GM19452 (cell line): ENCODE results near the gene MYL11.
A peak's percentile ranks its signal among the peaks of the same experiment; 100 is the strongest.
"Not testable (repeated sequence)": the region's sequence is repeated elsewhere in the genome, so short reads cannot be mapped to it uniquely, and the experiment has no call there.

Source experiments
- ATAC-seq: cut with Tn5 transposase; IDR thresholded peaks from one replicate; pipeline ENCODE4 v1.9.1; 2021; ENCODE audit not compliant: unreplicated experiment

The MYL11 gene

GRCh38 chr16:30395155-30395991 lies 20.8 kb downstream of the MYL11 start, which contains the start of gene ZNF48:
TSS of gene ZNF48 (plus strand) at chr16:30395420. CDS start at chr16:30395795, 375 bp downstream.
- ATAC-seq: peak; percentile 68

- ATAC-seq: no peak
Observed at GRCh38 chr16:30395992-30396585, 21.5 kb downstream of the MYL11 start.

GRCh38 chr16:30396627-30397026 lies 22.0 kb downstream of the MYL11 start:
- ATAC-seq: not testable (repeated sequence)

GRCh38 chr16:30397056-30397455 lies 22.5 kb downstream of the MYL11 start:
- ATAC-seq: no peak

- ATAC-seq: no peak
Observed at GRCh38 chr16:30397776-30398660, 23.4 kb downstream of the MYL11 start.

DNA sequence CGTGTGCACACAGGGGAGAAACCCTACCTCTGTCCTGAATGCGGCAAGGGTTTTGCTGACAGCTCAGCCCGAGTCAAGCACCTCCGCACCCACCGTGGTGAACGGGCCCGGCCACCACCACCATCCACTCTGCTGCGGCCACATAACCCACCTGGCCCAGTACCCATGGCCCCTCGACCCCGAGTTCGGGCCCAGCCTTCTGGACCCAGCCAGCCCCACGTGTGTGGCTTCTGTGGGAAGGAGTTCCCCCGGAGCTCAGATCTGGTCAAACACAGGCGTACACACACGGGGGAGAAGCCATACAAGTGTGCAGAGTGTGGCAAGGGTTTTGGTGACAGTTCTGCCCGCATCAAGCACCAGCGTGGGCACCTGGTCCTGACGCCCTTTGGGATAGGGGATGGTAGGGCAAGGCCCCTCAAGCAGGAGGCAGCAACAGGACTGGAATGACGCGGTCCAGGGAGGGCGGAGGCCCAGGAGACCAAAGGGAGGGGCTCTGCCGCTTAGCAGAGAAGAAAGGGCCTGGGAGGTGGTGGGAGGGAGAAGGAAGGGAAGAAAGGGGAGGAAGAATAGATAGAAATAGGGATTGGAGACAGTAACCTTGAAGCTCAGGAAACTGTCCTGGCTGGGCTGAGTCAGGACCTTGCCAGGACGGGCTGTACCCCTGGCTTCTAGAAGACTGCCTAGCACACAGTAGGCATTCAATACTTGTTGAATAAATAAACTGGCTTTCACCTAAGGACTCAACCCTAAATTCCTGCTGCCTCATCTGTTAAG lies 24.2 kb downstream of the MYL11 start:
- no peak for ATAC-seq

- ATAC-seq: no peak
Observed at GRCh38 chr16:30399435-30400186, 25.0 kb downstream of the MYL11 start.

- ATAC-seq: no peak
Observed at GRCh38 chr16:30401768-30402425, 27.3 kb downstream of the MYL11 start.

GRCh38 chr16:30406795-30407101 lies 32.1 kb downstream of the MYL11 start:
- ATAC-seq: no peak

DNA sequence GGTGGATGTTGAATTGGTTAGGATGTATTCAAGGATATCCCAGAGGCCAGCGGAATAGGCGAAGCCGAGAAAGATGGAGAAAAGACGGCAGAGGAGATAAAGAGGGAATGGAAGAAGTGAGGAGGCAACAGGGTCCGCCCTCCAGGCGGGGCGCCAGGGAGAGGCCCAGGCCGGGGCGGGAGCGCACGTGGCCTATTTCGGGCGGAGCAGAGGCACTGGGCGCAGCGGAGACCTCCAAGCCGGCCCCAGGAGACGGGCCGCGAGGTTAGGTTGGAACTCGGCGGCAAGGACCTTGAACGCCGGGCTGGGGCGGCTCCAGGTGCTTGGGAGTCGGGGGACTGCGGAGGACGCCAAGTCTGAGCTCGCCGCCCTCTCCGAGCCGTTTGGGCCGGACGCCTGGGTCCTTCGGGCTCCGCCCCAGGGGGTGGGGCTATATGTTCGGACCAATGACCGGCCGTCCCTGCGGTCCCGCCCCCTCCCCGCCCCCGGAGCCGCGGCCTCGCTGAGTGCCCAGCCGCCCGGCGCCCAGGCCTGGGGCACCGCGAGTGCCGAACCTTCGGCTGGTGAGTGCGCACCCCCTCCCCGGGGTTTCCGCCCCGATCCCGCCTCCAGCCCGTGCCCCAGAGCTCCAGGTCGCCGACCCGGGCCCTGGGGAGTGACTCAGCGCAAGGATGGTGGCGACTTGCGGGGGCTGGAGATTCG lies 32.7 kb downstream of the MYL11 start, which contains the start of gene ZNF771:
ZNF771 (plus strand) TSS at position 505 of the 702 bp plus-strand sequence. CDS start 448 bp downstream, outside the sequence.
- ATAC-seq: peak; percentile 75

DNA sequence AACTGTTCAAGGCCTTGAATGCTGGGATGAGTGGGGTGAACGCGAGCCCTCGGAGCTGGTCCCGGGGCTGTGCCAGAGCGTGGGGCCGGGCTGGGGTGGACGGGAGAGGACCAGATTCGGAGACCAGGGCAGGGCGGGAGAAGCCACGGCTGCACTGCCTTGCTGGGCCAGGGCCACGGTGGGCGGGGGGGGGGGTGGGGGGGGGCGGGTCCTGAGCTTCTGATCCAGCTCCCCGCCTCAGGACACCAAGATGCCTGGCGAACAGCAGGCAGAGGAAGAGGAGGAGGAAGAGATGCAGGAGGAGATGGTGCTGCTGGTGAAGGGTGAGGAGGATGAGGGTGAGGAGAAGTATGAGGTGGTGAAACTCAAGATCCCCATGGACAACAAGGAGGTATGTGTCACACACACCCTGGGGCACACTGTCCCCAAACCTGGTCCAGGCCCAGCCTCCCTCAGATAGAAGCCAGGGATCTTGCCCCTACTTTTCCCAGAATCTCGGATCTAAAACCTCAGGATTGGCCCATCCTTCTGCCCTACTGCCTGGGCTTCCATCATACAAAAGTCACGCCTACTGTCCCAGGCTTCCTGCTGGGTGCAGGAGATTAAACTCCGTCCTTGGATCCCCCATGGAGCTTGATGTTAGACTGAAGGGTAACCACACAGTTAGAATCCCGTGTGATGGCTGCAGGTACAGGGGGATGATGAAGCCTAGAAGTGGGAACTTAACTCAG lies 33.4 kb downstream of the MYL11 start:
- ATAC-seq: peak; percentile 6

DNA sequence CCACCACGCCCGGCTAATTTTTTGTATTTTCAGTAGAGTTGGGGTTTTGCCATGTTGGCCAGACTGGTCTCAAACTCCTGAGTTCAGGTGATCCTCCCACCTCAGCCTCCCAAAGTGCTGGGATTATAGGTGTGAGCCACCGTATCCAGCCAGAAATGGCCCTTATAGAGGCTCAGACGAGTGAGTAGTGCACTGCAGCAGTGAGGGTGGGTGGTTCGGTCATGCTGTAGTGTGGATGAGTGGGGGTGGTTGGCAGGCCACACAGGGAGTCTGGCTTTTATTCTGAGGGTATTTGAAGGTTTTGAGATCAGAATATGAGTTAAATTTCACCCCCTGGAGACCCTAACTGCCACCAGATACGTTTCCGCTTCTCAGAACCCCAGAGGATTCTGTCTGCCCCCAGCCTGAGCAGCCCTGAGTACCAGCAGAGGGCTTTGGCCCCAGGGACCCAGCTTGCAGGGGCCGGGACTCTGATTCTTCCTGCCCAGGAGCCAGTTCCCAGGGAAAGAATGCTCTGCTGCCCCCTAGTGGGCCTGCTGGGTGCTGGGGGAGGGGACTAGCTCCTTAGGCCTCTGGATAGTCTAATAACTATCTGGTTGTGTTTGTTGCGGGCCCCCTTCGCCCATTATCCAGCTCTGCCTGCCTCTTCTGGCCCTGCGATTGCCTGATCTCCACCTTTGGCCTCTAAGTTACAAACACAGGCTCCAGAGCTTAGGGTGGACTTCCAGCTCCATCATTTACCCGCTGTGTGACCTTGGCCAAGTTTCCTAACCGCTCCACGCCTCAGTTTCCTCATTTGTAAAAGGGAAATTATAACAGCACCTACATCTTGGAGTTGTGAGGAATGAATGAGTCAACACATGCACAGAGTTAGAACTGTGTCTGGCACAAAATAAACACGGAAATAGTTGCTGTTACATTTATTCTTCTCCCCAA lies 34.8 kb downstream of the MYL11 start:
- no peak for ATAC-seq

- ATAC-seq: no peak
Observed at GRCh38 chr16:30413112-30413806, 38.7 kb downstream of the MYL11 start.

- no peak for ATAC-seq
Observed at GRCh38 chr16:30414159-30414558, 39.6 kb downstream of the MYL11 start.

- no peak for ATAC-seq
Observed at GRCh38 chr16:30416047-30416603, 41.5 kb downstream of the MYL11 start.
